Measurements from ENCODE around the gene MANF.

Gene MANF

GRCh38 chr3:51371943-51372557 is 13.0 kb upstream of the MANF start:
- TF ChIP-seq, protein P1, sequence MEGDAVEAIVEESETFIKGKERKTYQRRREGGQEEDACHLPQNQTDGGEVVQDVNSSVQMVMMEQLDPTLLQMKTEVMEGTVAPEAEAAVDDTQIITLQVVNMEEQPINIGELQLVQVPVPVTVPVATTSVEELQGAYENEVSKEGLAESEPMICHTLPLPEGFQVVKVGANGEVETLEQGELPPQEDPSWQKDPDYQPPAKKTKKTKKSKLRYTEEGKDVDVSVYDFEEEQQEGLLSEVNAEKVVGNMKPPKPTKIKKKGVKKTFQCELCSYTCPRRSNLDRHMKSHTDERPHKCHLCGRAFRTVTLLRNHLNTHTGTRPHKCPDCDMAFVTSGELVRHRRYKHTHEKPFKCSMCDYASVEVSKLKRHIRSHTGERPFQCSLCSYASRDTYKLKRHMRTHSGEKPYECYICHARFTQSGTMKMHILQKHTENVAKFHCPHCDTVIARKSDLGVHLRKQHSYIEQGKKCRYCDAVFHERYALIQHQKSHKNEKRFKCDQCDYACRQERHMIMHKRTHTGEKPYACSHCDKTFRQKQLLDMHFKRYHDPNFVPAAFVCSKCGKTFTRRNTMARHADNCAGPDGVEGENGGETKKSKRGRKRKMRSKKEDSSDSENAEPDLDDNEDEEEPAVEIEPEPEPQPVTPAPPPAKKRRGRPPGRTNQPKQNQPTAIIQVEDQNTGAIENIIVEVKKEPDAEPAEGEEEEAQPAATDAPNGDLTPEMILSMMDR (IDR thresholded peaks at IDR 0.05; ENCODE audit: insufficient read depth, low read depth, low read length, missing control alignments) = peak; percentile 65
- no peak overlapping the region for H3K4me3 ChIP-seq (ENCODE audit: low read depth, low read length)
- peak; percentile 72 for DNase-seq (ENCODE audit: low read depth)

DNA sequence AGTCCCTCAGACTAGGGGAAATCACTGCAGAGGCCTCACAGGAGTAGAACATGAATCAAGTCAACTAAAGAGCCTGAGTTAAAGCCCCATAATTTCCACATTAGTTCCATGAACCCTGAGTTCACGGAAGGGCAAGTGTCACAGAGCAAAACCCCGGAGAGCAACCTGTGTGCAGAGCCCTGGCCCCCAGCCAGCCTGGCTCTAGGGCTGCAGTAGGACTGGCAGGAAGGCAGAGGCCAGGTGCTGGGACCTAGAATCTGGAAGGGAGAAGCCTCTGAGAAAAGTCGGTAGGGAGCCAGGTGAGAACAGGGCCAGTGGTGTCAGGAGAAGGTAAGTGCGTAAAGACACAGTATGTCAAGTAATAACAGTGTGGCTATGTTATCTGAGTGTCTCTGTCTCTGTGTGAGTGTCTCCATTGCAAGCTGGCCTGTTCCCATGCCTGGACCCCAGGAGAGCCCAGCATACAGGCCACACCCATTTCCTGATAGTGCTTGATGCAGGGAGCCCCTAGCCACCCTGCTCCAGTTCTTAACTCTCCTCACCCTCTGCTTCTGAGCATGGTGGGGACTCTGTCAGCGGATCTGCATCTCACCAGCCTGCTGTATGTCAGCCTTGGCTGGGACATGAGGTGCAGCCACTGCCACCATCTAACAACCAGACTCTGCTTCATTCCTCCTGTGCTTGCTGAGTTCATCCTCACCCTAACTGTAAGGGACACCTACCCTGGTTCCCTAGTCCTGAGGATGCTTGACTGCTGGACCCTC is 11.3 kb upstream of the MANF start:
- H3K4me3 ChIP-seq (ENCODE audit: low read depth, low read length) = no peak overlapping the region
- no peak for DNase-seq (ENCODE audit: low read depth)
- TF ChIP-seq, protein P1 (IDR thresholded peaks at IDR 0.05; ENCODE audit: insufficient read depth, low read depth, low read length, missing control alignments) = no peak

DNA sequence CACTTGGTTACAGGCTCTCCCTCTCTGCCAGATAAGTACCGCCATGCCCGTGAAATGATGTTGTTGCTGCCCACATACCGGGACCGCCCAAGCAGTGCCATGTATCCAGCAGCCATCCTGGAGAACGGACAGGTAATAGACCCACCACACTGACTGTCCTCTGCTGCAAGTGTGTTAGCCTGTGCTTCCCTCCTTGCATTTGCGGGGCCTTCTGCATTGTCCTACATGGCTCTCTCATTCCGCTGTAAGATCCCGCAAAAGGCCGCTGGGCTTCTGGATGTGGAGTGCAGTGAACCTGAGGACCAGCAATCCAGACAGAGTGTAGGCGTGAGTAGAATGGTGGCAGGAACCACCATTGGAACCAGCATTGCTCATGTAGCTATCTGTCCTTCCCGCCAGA is 10.6 kb upstream of the MANF start:
- TF ChIP-seq, protein P1 (IDR thresholded peaks at IDR 0.05; ENCODE audit: insufficient read depth, low read depth, low read length, missing control alignments) = no peak
- H3K4me3 ChIP-seq (ENCODE audit: low read depth, low read length) = no peak overlapping the region
- no peak for DNase-seq (ENCODE audit: low read depth)

DNA sequence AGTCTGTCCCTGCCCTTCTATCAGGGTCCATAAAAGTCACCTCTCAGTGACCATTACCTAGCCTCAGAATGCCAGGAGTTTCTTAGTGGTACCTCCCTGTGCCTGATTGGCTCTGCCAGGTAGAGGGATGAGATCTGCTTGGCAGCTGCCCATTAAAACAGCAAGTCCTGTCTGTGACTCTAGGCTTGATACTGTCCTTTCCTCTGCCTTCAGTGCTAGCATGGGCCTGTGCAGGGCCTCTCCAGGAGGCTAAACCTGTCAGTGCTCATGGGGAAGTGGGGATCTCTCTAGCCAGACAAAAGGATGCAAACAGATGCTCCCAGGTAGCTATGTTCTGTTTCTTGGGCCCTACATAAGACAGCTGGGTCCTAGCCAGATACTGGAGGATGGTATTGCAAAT is 10.0 kb upstream of the MANF start:
- no peak overlapping the region for H3K4me3 ChIP-seq (ENCODE audit: low read depth, low read length)
- no peak for DNase-seq (ENCODE audit: low read depth)
- TF ChIP-seq, protein P1 (IDR thresholded peaks at IDR 0.05; ENCODE audit: insufficient read depth, low read depth, low read length, missing control alignments) = no peak

GRCh38 chr3:51375571-51375970 is 9.5 kb upstream of the MANF start:
- H3K4me3 ChIP-seq (ENCODE audit: low read depth, low read length) = no peak overlapping the region
- no peak for DNase-seq (ENCODE audit: low read depth)
- TF ChIP-seq, protein P1 (IDR thresholded peaks at IDR 0.05; ENCODE audit: insufficient read depth, low read depth, low read length, missing control alignments) = no peak

DNA sequence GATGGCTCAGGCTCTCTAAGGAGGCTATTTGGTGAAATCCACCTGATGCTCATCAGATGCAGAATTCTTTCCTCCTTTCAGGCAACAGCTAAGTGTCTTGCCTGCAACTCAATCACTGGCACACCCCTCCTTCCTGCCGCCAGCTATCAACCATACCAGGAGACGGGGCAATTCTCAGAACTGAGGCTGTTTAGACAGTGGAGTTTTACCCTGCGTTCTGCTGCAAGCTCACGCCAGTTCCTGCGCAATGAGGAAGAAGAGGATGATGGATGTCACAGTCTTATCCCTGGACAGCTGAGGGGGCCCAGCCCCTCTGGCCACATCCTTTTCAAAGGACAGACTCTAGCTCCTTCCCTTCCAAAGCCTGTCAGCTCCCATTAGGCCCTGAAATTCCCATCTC is 7.0 kb upstream of the MANF start:
- TF ChIP-seq, protein P1 (IDR thresholded peaks at IDR 0.05; ENCODE audit: insufficient read depth, low read depth, low read length, missing control alignments) = no peak
- H3K4me3 ChIP-seq (ENCODE audit: low read depth, low read length) = no peak overlapping the region

More for the DNA sequence above, 7.0 kb upstream of the MANF start:
- no peak for DNase-seq (ENCODE audit: low read depth)

Data from GM12865 (cell line).